ENCODE measurements around the gene SLIT3. TPM values are rescaled to one million over a fixed set of nuclear protein-coding genes. Genes with fewer than 3 reads are reported as not detected.

Gene SLIT3
- total and polyA plus RNA-seq, 9 of the 15 experiments (the other 6 are each of a cell fraction or from before 2014, with no cell fraction given), result 0.01 to 0.04 TPM; not detected in 7

GRCh38 chr5:168827636-168828035 lies 473.3 kb downstream of the SLIT3 start:
- DNase-seq (ENCODE audit: extremely low read depth in 1 of 4, low spot score in 3 of 4), result no peak
- Histone ChIP-seq H3K9me3 (replicated peaks; ENCODE audit: control insufficient read depth, insufficient read depth, low read depth, low read length) (no peaks in the 10 kb centered on the region), H3K27ac (ENCODE audit: extremely low read depth, low read depth, low read length) (no peak overlapping the region), H2AFZ (ENCODE audit: low read depth, low read length) (no peak overlapping the region), H3K36me3 (ENCODE audit: control insufficient read depth, insufficient read depth, low read length) (no peaks in the 10 kb centered on the region), H3K4me1 (replicated peaks in 1 of 2; ENCODE audit: control insufficient read depth in 2 of 2, insufficient read depth in 2 of 2, low read length in 2 of 2) (no peaks in the 10 kb centered on the region), H3K79me2 (ENCODE audit: control insufficient read depth, insufficient read depth, low read length) (no peaks in the 10 kb centered on the region), H3K4me2 (ENCODE audit: insufficient read depth, low read length) (no peak overlapping the region), H3K9ac (ENCODE audit: insufficient read depth in 1 of 2, low read depth in 2 of 2, low read length in 2 of 2) (no peak overlapping the region), H3K9me1 (ENCODE audit: control insufficient read depth, insufficient read depth, low read length) (no peaks in the 10 kb centered on the region), H4K20me1 (replicated peaks; ENCODE audit: control insufficient read depth, insufficient read depth, low read length) (no peaks in the 10 kb centered on the region; the same call in 1 of the 2 replicates), H3K27me3 (ENCODE audit: control insufficient read depth in 2 of 2, insufficient read depth in 2 of 2, low read length in 2 of 2) (peaks cover 12 to 37% of the 10 kb centered on the region in 2 experiments), H3K4me3 (no peak overlapping the region)
- intact Hi-C loops (cut with micrococcal nuclease), result no loop called here
- BruUV-seq (replicated peaks), result no TSS peak
- TF ChIP-seq ZNF764 (CRISPR knock-in tag; IDR thresholded peaks at IDR 0.05; ENCODE audit: low read depth), result no peak
- no peak for TF ChIP-seq ARID2 (IDR thresholded peaks at IDR 0.05)
- TF ChIP-seq ASH1L (IDR thresholded peaks at IDR 0.05; ENCODE audit: borderline replicate concordance, low read depth, partially characterized antibody), result no peak
- no peak for TF ChIP-seq CSDE1 (IDR thresholded peaks at IDR 0.05)
- TF ChIP-seq PYGO2 (tag; IDR thresholded peaks at IDR 0.05), result no peak
- no peak for TF ChIP-seq ETV6 (IDR thresholded peaks at IDR 0.05; ENCODE audit: borderline replicate concordance in 1 of 2, low read depth in 2 of 2, low read length in 1 of 2)
- no peak for TF ChIP-seq ETV6 (CRISPR knock-in tag; IDR thresholded peaks at IDR 0.05; ENCODE audit: borderline replicate concordance)
- no peak for TF ChIP-seq COPS2 (conservative IDR thresholded peaks at IDR 0.05)
- no peak for TF ChIP-seq ARNT (IDR thresholded peaks at IDR 0.05)
- TF ChIP-seq ZBTB12 (CRISPR knock-in tag; IDR thresholded peaks at IDR 0.05), result no peak
- no peak for TF ChIP-seq TEAD1 (CRISPR knock-in tag; IDR thresholded peaks at IDR 0.05)
- no peak for TF ChIP-seq ZNF408 (CRISPR knock-in tag; IDR thresholded peaks at IDR 0.05; ENCODE audit: low read depth)
- CTCF ChIA-PET (ENCODE audit: low intra/inter-chr PET ratio), result no interaction called here
- 11% methylated on average over 3 of the region's 3 CpGs for WGBS (ENCODE audit: insufficient coverage, low coverage, missing lambda C conversion rate)
- no peak for FAIRE-seq
- no peak for ATAC-seq
- POLR2A ChIA-PET, result no interaction called here
- in situ Hi-C loops (cut with MboI), result no loop called here
